SK-N-MC (cell line): ENCODE results near the gene GBP4.

Source experiments
- EZH2 ChIP-seq: fragments of 200-600 bp; sonication (generic); IDR thresholded peaks from one replicate; pipeline ENCODE4 v1.6.1; 2017; ENCODE audit warnings: antibody characterized with exemption
- POLR2AphosphoS5 ChIP-seq: IDR thresholded peaks from 2 replicates; pipeline ENCODE4 v1.6.1; 2012; ENCODE audit warnings: mild to moderate bottlenecking, low read depth, low read length, borderline replicate concordance

DNA sequence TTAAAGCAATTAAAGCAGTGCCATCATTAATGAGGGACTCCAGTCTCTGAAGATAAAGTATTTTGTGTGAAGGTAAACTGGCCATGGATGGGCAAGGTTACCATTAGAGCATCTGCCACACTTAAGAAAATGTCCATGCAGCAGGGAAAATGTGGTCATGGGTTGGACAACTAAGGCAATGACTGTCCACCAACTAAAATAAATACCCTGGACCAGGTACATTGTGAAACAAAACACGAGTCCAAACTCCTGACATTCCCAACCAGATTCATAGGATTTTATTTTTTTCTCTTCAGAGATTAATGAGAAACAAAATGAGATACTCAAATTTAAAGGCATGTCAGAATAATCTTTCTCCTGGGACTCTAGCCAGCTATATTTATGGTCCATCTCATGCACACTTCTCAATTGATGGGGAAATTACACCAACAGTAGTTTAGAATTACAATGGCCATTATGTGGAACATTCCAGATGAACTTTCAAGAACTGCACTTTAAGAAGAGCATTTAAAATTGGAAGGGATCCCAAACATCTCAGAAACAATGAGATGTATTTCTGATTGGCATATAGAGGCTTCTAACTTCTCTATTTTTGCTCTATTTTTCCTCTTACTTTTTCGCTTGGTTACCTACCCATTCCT is 31.0 kb downstream of the GBP4 start:
- TF ChIP-seq EZH2: no peak
- TF ChIP-seq POLR2AphosphoS5: no peak
